Measurements from ENCODE around the gene WBP4.

DNA sequence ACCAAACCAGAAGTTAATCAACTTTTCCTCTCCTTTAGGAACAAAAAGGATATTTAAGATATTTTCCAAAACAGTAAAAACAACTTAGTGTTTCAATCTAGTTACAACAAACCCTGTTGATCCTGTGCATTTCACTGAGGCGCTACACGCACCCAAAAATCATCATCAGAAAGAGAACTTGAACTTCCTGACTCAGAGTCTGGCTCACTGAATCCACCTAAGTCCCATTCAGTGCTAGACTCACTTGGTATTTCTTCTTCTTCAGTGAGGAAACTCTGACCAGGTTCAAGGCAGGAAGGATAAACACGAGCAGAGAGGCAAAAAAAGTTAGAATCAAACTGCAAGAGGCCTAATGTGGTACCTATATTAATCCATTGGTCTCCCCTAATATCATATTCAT is 69.0 kb downstream of the WBP4 start:
- TF ChIP-seq CTCF (IDR thresholded peaks at IDR 0.05), result no peak
- TF ChIP-seq ZFX (IDR thresholded peaks at IDR 0.05; ENCODE audit: borderline replicate concordance), result no peak

Measured in 22Rv1 (cell line).